ENCODE results near the gene UCHL3.

DNA sequence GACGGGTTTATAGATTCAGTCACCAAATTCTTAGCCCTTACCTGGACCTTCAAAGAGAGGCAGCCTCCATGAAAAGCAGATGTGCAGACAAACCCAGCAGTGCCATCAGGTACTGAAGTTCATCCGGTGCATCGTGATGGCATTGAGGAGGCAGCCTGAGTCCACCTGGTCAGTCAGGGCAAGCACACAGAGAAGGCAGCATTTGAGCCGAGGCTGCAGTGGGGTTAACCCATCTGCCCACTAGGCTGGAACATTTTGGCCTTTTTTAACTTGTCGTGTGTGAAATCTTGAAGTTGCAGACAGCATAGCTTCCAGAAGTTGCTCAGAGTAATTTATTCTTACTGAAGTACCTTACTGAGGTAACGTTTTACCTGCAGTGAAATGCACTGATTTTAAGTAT, 91.4 kb downstream of the UCHL3 start:
- TF ChIP-seq, protein P1, sequence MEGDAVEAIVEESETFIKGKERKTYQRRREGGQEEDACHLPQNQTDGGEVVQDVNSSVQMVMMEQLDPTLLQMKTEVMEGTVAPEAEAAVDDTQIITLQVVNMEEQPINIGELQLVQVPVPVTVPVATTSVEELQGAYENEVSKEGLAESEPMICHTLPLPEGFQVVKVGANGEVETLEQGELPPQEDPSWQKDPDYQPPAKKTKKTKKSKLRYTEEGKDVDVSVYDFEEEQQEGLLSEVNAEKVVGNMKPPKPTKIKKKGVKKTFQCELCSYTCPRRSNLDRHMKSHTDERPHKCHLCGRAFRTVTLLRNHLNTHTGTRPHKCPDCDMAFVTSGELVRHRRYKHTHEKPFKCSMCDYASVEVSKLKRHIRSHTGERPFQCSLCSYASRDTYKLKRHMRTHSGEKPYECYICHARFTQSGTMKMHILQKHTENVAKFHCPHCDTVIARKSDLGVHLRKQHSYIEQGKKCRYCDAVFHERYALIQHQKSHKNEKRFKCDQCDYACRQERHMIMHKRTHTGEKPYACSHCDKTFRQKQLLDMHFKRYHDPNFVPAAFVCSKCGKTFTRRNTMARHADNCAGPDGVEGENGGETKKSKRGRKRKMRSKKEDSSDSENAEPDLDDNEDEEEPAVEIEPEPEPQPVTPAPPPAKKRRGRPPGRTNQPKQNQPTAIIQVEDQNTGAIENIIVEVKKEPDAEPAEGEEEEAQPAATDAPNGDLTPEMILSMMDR (IDR thresholded peaks at IDR 0.05; ENCODE audit: poor library complexity, severe bottlenecking), result no peak
- no peak for TF ChIP-seq EP300 (conservative IDR thresholded peaks at IDR 0.05; ENCODE audit: poor library complexity, severe bottlenecking)
- TF ChIP-seq TAF1 (IDR thresholded peaks at IDR 0.05; ENCODE audit: low read depth), result no peak
